A549 (cell line): Measurements from ENCODE around the gene EIF5AL1.

Experiments used
- BHLHE40 ChIP-seq: IDR thresholded peaks from 2 replicates; pipeline ENCODE4 v1.6.1; 2012; ENCODE audit warnings: low read depth, low read length, inconsistent platforms
- CEBPB ChIP-seq, 2 experiments: fragments of >200 bp in 1 of 2; sonication (Bioruptor Twin) in 1 of 2; formaldehyde crosslinking in 1 of 2; IDR thresholded peaks; 2 replicates each; pipeline ENCODE4 v1.6.1; 2012 to 2016
- CTCF ChIP-seq: fragments of >200 bp; sonication (Bioruptor Twin); formaldehyde crosslinking; IDR thresholded peaks from 3 replicates; pipeline ENCODE4 v1.5.1; 2016
- ELK1 ChIP-seq: fragments of 150-350 bp; IDR thresholded peaks from 2 replicates; pipeline ENCODE4 v1.6.1; 2014; ENCODE audit warnings: low read depth, mild to moderate bottlenecking, low read length
- ESRRA ChIP-seq: fragments of 150-350 bp; IDR thresholded peaks from 2 replicates; pipeline ENCODE4 v1.6.1; 2014; ENCODE audit warnings: mild to moderate bottlenecking, low read length, borderline replicate concordance
- HES2 ChIP-seq: fragments of >200 bp; sonication (Bioruptor Twin); formaldehyde crosslinking; IDR thresholded peaks from 2 replicates; pipeline ENCODE4 v1.6.1; 2016
- MAX ChIP-seq: IDR thresholded peaks from 2 replicates; pipeline ENCODE4 v1.6.1; 2012
- NPAS2 ChIP-seq: fragments of 250-450 bp; sonication (Bioruptor Pico); IDR thresholded peaks from 2 replicates; pipeline ENCODE4 v1.8.0; 2022; ENCODE audit warnings: mild to moderate bottlenecking, moderate library complexity, borderline replicate concordance
- POLR2A ChIP-seq: IDR thresholded peaks from 2 replicates; pipeline ENCODE4 v1.6.1; 2012; ENCODE audit warnings: mild to moderate bottlenecking, low read length
- RFX5 ChIP-seq: fragments of 450-650 bp; IDR thresholded peaks from 2 replicates; pipeline ENCODE4 v1.7.1; 2014; ENCODE audit warnings: antibody characterized with exemption, mild to moderate bottlenecking, moderate library complexity
- ZC3H11A ChIP-seq: fragments of 450-650 bp; IDR thresholded peaks from 2 replicates; pipeline ENCODE4 v1.6.1; 2014; ENCODE audit warnings: antibody characterized with exemption, mild to moderate bottlenecking

GRCh38 chr10:79483299-79483698, 29.0 kb upstream of the EIF5AL1 start:
- TF ChIP-seq CTCF (no peak), BHLHE40 (no peak), POLR2A (no peak), ZC3H11A (no peak), RFX5 (no peak), NPAS2 (CRISPR knock-in tag) (no peak), HES2 (no peak), ELK1 (no peak), CEBPB (IDR thresholded peaks at IDR 0.05) (no peak), ESRRA (no peak), MAX (no peak)
